HG03175 (cell line): ENCODE results near the gene FAM167B.
"Not testable (repeated sequence)": the region's sequence is repeated elsewhere in the genome, so short reads cannot be mapped to it uniquely, and the experiment has no call there.

ENCODE experiments used
- ATAC-seq: cut with Tn5 transposase; IDR thresholded peaks from one replicate; pipeline ENCODE4 v1.9.1; 2021; ENCODE audit warnings: mild to moderate bottlenecking, moderate library complexity; ENCODE audit not compliant: unreplicated experiment

FAM167B gene

GRCh38 chr1:32291708-32292538 lies 44.9 kb downstream of the FAM167B start, which contains the start of gene HDAC1:
Gene HDAC1, plus strand, starts transcription at chr1:32292083. Its CDS starts 87 bp downstream, at chr1:32292170.
- peak; percentile 97 for ATAC-seq

- ATAC-seq: not testable (repeated sequence)
Observed at GRCh38 chr1:32298211-32298610, 51.2 kb downstream of the FAM167B start.
